GM23338 (cell line): ENCODE data around the gene RGS6. TPM values are rescaled to one million over a fixed set of nuclear protein-coding genes. Genes with fewer than 3 reads are reported as not detected.

Source experiments
- ATAC-seq: fragments of 200-7000 bp; cut with Tn5 transposase; 3 replicates; pipeline ENCODE4 v1.9.1; 2020
- DNase-seq: peaks from one replicate; pipeline ENCODE4 v3.0.0-alpha.2; 2015; ENCODE audit warnings: low spot score
- H2AFZ ChIP-seq: fragments of 200-600 bp; sonication (generic); 2 replicates; pipeline ENCODE4 v1.8.0; 2016; ENCODE audit warnings: antibody characterized with exemption, mild to moderate bottlenecking, moderate library complexity
- H3F3A ChIP-seq: fragments of 200-600 bp; sonication (generic); replicated peaks from 2 replicates; pipeline ENCODE4 v1.8.0; 2017; ENCODE audit warnings: antibody characterized with exemption, mixed run types, low read depth
- H3K27ac ChIP-seq: fragments of 200-600 bp; sonication (generic); 2 replicates; pipeline ENCODE4 v1.6.1; 2016; ENCODE audit warnings: low read depth
- H3K27me3 ChIP-seq: fragments of 200-600 bp; sonication (generic); 2 replicates; pipeline ENCODE4 v1.8.0; 2016; ENCODE audit warnings: mild to moderate bottlenecking, mixed run types, moderate library complexity; ENCODE audit not compliant: insufficient read depth
- H3K36me3 ChIP-seq: fragments of 200-600 bp; sonication (generic); 2 replicates; pipeline ENCODE4 v1.8.0; 2016; ENCODE audit warnings: mild to moderate bottlenecking; ENCODE audit not compliant: insufficient read depth
- H3K4me1 ChIP-seq: fragments of 200-600 bp; sonication (generic); 2 replicates; pipeline ENCODE4 v1.8.0; 2016; ENCODE audit warnings: mild to moderate bottlenecking, moderate library complexity; ENCODE audit not compliant: insufficient read depth
- H3K4me2 ChIP-seq: fragments of 200-600 bp; sonication (generic); 2 replicates; pipeline ENCODE4 v1.7.1; 2017; ENCODE audit warnings: mixed run types
- H3K4me3 ChIP-seq: fragments of 200-600 bp; sonication (generic); 2 replicates; pipeline ENCODE4 v1.6.1; 2016; ENCODE audit warnings: mixed run types
- H3K79me2 ChIP-seq: fragments of 200-600 bp; sonication (generic); replicated peaks from 2 replicates; pipeline ENCODE4 v1.8.0; 2017; ENCODE audit warnings: mild to moderate bottlenecking; ENCODE audit not compliant: insufficient read depth
- H3K9me2 ChIP-seq: fragments of 200-600 bp; sonication (generic); 2 replicates; pipeline ENCODE4 v1.8.0; 2017; ENCODE audit not compliant: insufficient read depth
- H4K20me1 ChIP-seq: fragments of 200-600 bp; sonication (generic); replicated peaks from 2 replicates; pipeline ENCODE4 v1.8.0; 2017; ENCODE audit warnings: mild to moderate bottlenecking; ENCODE audit not compliant: insufficient read depth
- H3K27ac Mint-ChIP-seq: 2 replicates; pipeline ENCODE4 v1.8.0; 2020; ENCODE audit warnings: inconsistent platforms, mild to moderate bottlenecking, moderate library complexity, mixed read lengths
- H3K27me3 Mint-ChIP-seq: 3 replicates; pipeline ENCODE4 v1.8.0; 2022; ENCODE audit warnings: low read depth, mild to moderate bottlenecking, moderate library complexity, mixed read lengths, inconsistent platforms; ENCODE audit not compliant: insufficient read depth, poor library complexity
- H3K36me3 Mint-ChIP-seq: 3 replicates; pipeline ENCODE4 v1.8.0; 2021; ENCODE audit warnings: low read depth, mild to moderate bottlenecking, inconsistent platforms, moderate library complexity, mixed read lengths
- H3K4me1 Mint-ChIP-seq: 3 replicates; pipeline ENCODE4 v1.8.0; 2020; ENCODE audit warnings: mild to moderate bottlenecking, inconsistent platforms, mixed read lengths
- H3K4me3 Mint-ChIP-seq: 3 replicates; pipeline ENCODE4 v1.8.0; 2021; ENCODE audit warnings: moderate library complexity, mild to moderate bottlenecking, inconsistent platforms, mixed read lengths
- H3K9me3 Mint-ChIP-seq: 3 replicates; pipeline ENCODE4 v1.8.0; 2020; ENCODE audit warnings: moderate library complexity, mild to moderate bottlenecking, inconsistent platforms, mixed read lengths
- CREB1 ChIP-seq: fragments of 250-450 bp; sonication (Bioruptor Pico); IDR thresholded peaks from 2 replicates; pipeline ENCODE4 v1.5.0; 2020; ENCODE audit warnings: low read depth, mild to moderate bottlenecking, moderate library complexity
- CTCF ChIP-seq, 2 experiments: fragments of 200-600 bp in 1 of 2; sonication (generic) in 1 of 2; conservative IDR thresholded peaks; 2 replicates each; pipeline versions ENCODE4 v1.5.1 to v1.6.1; 2016 to 2017; ENCODE audit warnings: antibody characterized with exemption in 2 of 2, low read depth in 2 of 2, mild to moderate bottlenecking in 2 of 2, moderate library complexity in 1 of 2
- EZH2 ChIP-seq: fragments of 200-600 bp; sonication (generic); IDR thresholded peaks from one replicate; pipeline ENCODE4 v1.8.0; 2017; ENCODE audit warnings: antibody characterized with exemption, mild to moderate bottlenecking, low read depth; ENCODE audit not compliant: unreplicated experiment
- EZH2phosphoT487 ChIP-seq: fragments of 200-600 bp; sonication (generic); IDR thresholded peaks from one replicate; pipeline ENCODE4 v1.8.1; 2018; ENCODE audit warnings: antibody characterized with exemption; ENCODE audit not compliant: unreplicated experiment
- JUNB ChIP-seq: IDR thresholded peaks from one replicate; pipeline ENCODE4 v1.6.1; 2016; ENCODE audit warnings: antibody characterized with exemption; ENCODE audit not compliant: unreplicated experiment
- NANOG ChIP-seq: IDR thresholded peaks from 2 replicates; pipeline ENCODE4 v1.6.1; 2016; ENCODE audit warnings: antibody characterized with exemption, borderline replicate concordance
- POLR2AphosphoS5 ChIP-seq: IDR thresholded peaks from 2 replicates; pipeline ENCODE4 v1.6.1; 2016; ENCODE audit warnings: antibody characterized with exemption, low read depth
- REST ChIP-seq: IDR thresholded peaks from one replicate; pipeline ENCODE4 v1.6.1; 2018; ENCODE audit warnings: antibody characterized with exemption; ENCODE audit not compliant: unreplicated experiment
- STAT1 ChIP-seq: IDR thresholded peaks from one replicate; pipeline ENCODE4 v1.6.1; 2016; ENCODE audit warnings: antibody characterized with exemption; ENCODE audit not compliant: unreplicated experiment
- ZNF114 ChIP-seq: fragments of 250-450 bp; sonication (Bioruptor Pico); IDR thresholded peaks from 2 replicates; pipeline ENCODE4 v1.5.0; 2020; ENCODE audit warnings: mild to moderate bottlenecking, moderate library complexity
- ZNF331 ChIP-seq: fragments of 250-450 bp; sonication (Bioruptor Pico); IDR thresholded peaks from 2 replicates; pipeline ENCODE4 v1.5.0; 2020; ENCODE audit warnings: low read depth, mild to moderate bottlenecking, moderate library complexity
- polyA plus RNA-seq: library from polyadenylated mRNA; unstranded; fragments of >200 nt; fragmentation: Nextera tagmentation; extraction: Ambion mirVana; gene quantifications from 2 replicates; pipeline ENCODE4 v1.2.1, GENCODE V29; 2016
- total RNA-seq: library from RNA; depleted of rRNA; stranded (reverse); fragments of >200 nt; shearing (Covaris generic); gene quantifications from 2 replicates; pipeline ENCODE4 v1.2.3, GENCODE V29; 2014
- TF ChIP-seq, protein P1 (sequence below): IDR thresholded peaks from 2 replicates; pipeline ENCODE4 v1.6.1; 2016; ENCODE audit warnings: antibody characterized with exemption
- TF ChIP-seq, protein P2 (sequence below): fragments of 250-450 bp; sonication (Bioruptor Pico); IDR thresholded peaks from 2 replicates; pipeline ENCODE4 v1.5.0; 2020; ENCODE audit warnings: mild to moderate bottlenecking, moderate library complexity

Gene RGS6
- total and polyA plus RNA-seq, 2 experiments from 2014 or later, result 0.66 to 0.83 TPM

GRCh38 chr14:72311116-72311515 lies 378.9 kb downstream of the RGS6 start:
- 0 out of 3 replicates have a peak, but pooled peaks cover under 1% of the 10 kb centered on the region for H3K36me3 Mint-ChIP-seq
- DNase-seq (no peak), ATAC-seq (no peak)
- Histone ChIP-seq H3K27ac (no peak overlapping the region), H3K4me3 (no peak overlapping the region), H3F3A (no peaks in the 10 kb centered on the region), H3K27me3 (no peaks in the 10 kb centered on the region), H2AFZ (no peak overlapping the region), H3K9me2 (no peaks in the 10 kb centered on the region), H3K36me3 (no peaks in the 10 kb centered on the region; the same call in 1 of the 2 replicates), H3K4me2 (no peak overlapping the region), H4K20me1 (no peaks in the 10 kb centered on the region), H3K79me2 (no peaks in the 10 kb centered on the region), H3K4me1 (no peaks in the 10 kb centered on the region; the same call in 1 of the 2 replicates)
- no peaks in the 10 kb centered on the region for H3K27me3 Mint-ChIP-seq
- H3K4me1 Mint-ChIP-seq, result peaks cover 11% of the 10 kb centered on the region; the same call in 2 of the 3 replicates
- TF ChIP-seq STAT1 (no peak), ZNF331 (CRISPR knock-in tag) (no peak), POLR2AphosphoS5 (no peak), REST (no peak), JUNB (no peak), CREB1 (CRISPR knock-in tag) (no peak), CTCF (conservative IDR thresholded peaks at IDR 0.05; ENCODE audit: low read depth in 2 of 2) (no peak), NANOG (no peak), EZH2phosphoT487 (no peak), ZNF114 (no peak), EZH2 (no peak)
- TF ChIP-seq, protein P1, sequence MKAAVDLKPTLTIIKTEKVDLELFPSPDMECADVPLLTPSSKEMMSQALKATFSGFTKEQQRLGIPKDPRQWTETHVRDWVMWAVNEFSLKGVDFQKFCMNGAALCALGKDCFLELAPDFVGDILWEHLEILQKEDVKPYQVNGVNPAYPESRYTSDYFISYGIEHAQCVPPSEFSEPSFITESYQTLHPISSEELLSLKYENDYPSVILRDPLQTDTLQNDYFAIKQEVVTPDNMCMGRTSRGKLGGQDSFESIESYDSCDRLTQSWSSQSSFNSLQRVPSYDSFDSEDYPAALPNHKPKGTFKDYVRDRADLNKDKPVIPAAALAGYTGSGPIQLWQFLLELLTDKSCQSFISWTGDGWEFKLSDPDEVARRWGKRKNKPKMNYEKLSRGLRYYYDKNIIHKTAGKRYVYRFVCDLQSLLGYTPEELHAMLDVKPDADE, result no peak
- TF ChIP-seq, protein P2, sequence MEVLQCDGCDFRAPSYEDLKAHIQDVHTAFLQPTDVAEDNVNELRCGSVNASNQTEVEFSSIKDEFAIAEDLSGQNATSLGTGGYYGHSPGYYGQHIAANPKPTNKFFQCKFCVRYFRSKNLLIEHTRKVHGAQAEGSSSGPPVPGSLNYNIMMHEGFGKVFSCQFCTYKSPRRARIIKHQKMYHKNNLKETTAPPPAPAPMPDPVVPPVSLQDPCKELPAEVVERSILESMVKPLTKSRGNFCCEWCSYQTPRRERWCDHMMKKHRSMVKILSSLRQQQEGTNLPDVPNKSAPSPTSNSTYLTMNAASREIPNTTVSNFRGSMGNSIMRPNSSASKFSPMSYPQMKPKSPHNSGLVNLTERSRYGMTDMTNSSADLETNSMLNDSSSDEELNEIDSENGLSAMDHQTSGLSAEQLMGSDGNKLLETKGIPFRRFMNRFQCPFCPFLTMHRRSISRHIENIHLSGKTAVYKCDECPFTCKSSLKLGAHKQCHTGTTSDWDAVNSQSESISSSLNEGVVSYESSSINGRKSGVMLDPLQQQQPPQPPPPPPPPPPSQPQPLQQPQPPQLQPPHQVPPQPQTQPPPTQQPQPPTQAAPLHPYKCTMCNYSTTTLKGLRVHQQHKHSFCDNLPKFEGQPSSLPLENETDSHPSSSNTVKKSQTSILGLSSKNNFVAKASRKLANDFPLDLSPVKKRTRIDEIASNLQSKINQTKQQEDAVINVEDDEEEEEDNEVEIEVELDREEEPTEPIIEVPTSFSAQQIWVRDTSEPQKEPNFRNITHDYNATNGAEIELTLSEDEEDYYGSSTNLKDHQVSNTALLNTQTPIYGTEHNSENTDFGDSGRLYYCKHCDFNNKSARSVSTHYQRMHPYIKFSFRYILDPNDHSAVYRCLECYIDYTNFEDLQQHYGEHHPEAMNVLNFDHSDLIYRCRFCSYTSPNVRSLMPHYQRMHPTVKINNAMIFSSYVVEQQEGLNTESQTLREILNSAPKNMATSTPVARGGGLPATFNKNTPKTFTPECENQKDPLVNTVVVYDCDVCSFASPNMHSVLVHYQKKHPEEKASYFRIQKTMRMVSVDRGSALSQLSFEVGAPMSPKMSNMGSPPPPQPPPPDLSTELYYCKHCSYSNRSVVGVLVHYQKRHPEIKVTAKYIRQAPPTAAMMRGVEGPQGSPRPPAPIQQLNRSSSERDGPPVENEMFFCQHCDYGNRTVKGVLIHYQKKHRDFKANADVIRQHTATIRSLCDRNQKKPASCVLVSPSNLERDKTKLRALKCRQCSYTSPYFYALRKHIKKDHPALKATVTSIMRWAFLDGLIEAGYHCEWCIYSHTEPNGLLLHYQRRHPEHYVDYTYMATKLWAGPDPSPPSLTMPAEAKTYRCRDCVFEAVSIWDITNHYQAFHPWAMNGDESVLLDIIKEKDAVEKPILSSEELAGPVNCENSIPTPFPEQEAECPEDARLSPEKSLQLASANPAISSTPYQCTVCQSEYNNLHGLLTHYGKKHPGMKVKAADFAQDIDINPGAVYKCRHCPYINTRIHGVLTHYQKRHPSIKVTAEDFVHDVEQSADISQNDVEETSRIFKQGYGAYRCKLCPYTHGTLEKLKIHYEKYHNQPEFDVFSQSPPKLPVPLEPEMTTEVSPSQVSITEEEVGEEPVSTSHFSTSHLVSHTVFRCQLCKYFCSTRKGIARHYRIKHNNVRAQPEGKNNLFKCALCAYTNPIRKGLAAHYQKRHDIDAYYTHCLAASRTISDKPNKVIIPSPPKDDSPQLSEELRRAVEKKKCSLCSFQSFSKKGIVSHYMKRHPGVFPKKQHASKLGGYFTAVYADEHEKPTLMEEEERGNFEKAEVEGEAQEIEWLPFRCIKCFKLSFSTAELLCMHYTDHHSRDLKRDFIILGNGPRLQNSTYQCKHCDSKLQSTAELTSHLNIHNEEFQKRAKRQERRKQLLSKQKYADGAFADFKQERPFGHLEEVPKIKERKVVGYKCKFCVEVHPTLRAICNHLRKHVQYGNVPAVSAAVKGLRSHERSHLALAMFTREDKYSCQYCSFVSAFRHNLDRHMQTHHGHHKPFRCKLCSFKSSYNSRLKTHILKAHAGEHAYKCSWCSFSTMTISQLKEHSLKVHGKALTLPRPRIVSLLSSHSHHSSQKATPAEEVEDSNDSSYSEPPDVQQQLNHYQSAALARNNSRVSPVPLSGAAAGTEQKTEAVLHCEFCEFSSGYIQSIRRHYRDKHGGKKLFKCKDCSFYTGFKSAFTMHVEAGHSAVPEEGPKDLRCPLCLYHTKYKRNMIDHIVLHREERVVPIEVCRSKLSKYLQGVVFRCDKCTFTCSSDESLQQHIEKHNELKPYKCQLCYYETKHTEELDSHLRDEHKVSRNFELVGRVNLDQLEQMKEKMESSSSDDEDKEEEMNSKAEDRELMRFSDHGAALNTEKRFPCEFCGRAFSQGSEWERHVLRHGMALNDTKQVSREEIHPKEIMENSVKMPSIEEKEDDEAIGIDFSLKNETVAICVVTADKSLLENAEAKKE, result no peak
- H3K4me3 Mint-ChIP-seq, result no peak overlapping the region
- H3K27ac Mint-ChIP-seq, result no peak overlapping the region
- peaks cover 9% of the 10 kb centered on the region for H3K9me3 Mint-ChIP-seq
